GM12878 (cell line): ENCODE results near the gene PPFIA4. TPM values are rescaled to one million over a fixed set of nuclear protein-coding genes. Genes with fewer than 3 reads are reported as not detected.

Experiments used
- E4F1 ChIP-seq: fragments of 450-650 bp; IDR thresholded peaks from 2 replicates; pipeline ENCODE4 v1.6.1; 2018; ENCODE audit warnings: borderline replicate concordance, mild to moderate bottlenecking; ENCODE audit not compliant: partially characterized antibody
- IKZF2 ChIP-seq, 2 experiments: fragments of 450-650 bp; IDR thresholded peaks; 2 replicates each; pipeline ENCODE4 v1.6.1; 2017; ENCODE audit warnings: mild to moderate bottlenecking in 2 of 2, moderate library complexity in 2 of 2
- MEF2B ChIP-seq: fragments of 450-650 bp; IDR thresholded peaks from 2 replicates; pipeline ENCODE4 v1.6.1; 2018; ENCODE audit warnings: mild to moderate bottlenecking, moderate library complexity; ENCODE audit not compliant: partially characterized antibody, poor library complexity, severe bottlenecking
- SKIL ChIP-seq: fragments of 450-650 bp; IDR thresholded peaks from 2 replicates; pipeline ENCODE4 v1.6.1; 2017; ENCODE audit warnings: mild to moderate bottlenecking, low read depth, inconsistent platforms; ENCODE audit not compliant: poor library complexity, severe bottlenecking
- TARDBP ChIP-seq: IDR thresholded peaks from 2 replicates; pipeline ENCODE4 v1.6.1; 2016; ENCODE audit warnings: borderline replicate concordance
- polyA plus RNA-seq, 11 experiments: library from polyadenylated mRNA; depleted of rRNA in 4 of 11; unstranded in 6 of 11; stranded (reverse) in 5 of 11; fragments of >200 nt; fragmentation: Nextera tagmentation in 4 of 11; fragmentation: Illumina TruSeq in 1 of 11; extraction: Ambion mirVana in 4 of 11; extraction: Trizol in 1 of 11; gene quantifications; 1 replicate in 1 of 11; 2 replicates in 10 of 11; pipeline versions ENCODE4 v1.2.1 to v1.2.3, GENCODE V29; 2011 to 2016; ENCODE audit warnings: inconsistent platforms in 2 of 11, missing spikeins in 2 of 11, low read depth in 1 of 11
- total RNA-seq, 4 experiments: library from RNA; depleted of rRNA in 3 of 4; stranded (reverse); fragments of >200 nt in 3 of 4; fragmentation: Illumina TruSeq in 1 of 4; extraction: Trizol in 1 of 4; gene quantifications; 2 replicates each; pipeline versions ENCODE4 v1.2.1 to v1.2.3, GENCODE V29; 2013 to 2021

Gene PPFIA4
- total and polyA plus RNA-seq, 10 of the 15 experiments (the other 5 are each of a cell fraction or from before 2014, with no cell fraction given): 0.02 to 19.7 (median 0.34) TPM; not detected in 1

- peak; percentile 46 for TF ChIP-seq TARDBP
- TF ChIP-seq E4F1: no peak
- TF ChIP-seq IKZF2 (IDR thresholded peaks at IDR 0.05): no peak
- no peak for TF ChIP-seq MEF2B
- TF ChIP-seq SKIL: peak; percentile 34
Observed at GRCh38 chr1:203006948-203007871, 19.1 kb upstream of the PPFIA4 start, which contains the start of gene TMEM183A (continued).
